Measurements from ENCODE around the gene C2CD4C.
"Not testable (repeated sequence)": the region's sequence is repeated elsewhere in the genome, so short reads cannot be mapped to it uniquely, and the experiment has no call there.

The C2CD4C gene

DNA sequence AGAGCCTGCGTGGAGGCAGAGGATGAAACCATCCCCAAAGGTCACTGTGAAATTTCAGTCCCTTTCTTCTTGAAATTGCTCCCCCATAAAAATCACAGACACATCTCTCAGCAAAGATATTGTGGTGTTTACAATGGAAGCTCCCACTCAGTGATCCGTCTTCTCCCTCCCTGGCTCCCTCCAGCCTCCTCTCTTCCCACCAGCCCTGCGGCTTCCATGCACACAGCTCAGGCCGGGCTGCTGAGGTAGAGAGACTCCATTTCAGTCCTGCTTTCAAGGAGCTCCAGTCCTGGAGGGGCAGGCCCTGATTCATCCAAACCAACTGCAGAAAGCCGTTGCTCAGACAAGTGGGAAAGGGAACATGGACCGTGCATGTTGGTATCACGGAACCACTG, 40.3 kb downstream of the C2CD4C start:
- no peak for DNase-seq (ENCODE audit: low read depth in 3 of 3, low spot score in 1 of 3)

GRCh38 chr19:367963-368629, 40.9 kb downstream of the C2CD4C start:
- no peak for DNase-seq (ENCODE audit: low read depth in 3 of 3, low spot score in 1 of 3)

- DNase-seq (ENCODE audit: low read depth in 3 of 3, low spot score in 1 of 3): no peak
Observed at GRCh38 chr19:367561-367960, 41.4 kb downstream of the C2CD4C start.

DNA sequence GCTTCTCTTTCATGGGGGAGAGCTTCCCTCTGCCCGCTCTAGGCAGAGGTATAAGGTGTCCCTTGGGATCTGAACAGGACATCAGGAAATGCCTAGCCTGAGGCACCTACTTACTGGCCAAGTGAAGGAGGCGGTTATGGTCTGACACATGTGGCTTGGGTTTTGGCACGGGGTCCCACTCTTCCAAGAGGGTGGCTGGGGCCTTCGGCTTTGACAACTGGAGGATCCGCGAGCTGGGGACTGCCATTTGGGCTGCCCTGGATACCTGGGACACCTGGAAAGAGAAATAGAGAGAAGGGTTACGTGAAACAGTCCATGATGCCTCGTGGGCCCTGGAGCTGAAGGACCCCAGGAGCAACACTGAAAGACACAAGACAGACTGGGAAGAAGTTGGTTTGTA, 42.0 kb downstream of the C2CD4C start:
- DNase-seq (ENCODE audit: low read depth in 3 of 3, low spot score in 1 of 3): no peak

DNA sequence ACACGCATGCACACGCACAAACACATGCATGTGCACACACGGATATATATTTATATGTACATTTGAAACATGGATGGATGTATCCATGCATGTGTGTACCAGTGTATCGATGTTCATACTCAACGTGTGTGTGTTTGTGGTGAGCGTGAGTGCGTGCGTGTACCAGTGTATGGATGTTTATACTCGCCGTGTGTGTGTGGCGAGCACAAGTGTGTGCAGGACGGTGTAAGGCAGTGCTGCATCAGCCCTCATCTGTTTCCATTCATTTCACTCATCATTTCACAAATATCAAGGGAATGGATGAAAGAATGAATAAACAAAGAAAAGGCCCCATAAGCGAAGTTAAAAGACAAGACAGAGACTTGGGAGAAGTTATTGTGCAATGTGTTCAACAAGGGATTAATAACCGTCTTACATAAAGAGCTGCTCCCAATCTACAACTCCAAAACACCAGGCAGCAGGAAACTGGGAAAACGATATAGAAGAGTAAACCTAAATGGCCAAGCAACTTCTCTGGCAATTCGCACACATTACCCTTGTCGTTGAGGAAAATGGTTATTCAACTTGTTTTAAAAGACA, 42.7 kb downstream of the C2CD4C start:
- DNase-seq (ENCODE audit: low read depth in 3 of 3, low spot score in 1 of 3): no peak

DNA sequence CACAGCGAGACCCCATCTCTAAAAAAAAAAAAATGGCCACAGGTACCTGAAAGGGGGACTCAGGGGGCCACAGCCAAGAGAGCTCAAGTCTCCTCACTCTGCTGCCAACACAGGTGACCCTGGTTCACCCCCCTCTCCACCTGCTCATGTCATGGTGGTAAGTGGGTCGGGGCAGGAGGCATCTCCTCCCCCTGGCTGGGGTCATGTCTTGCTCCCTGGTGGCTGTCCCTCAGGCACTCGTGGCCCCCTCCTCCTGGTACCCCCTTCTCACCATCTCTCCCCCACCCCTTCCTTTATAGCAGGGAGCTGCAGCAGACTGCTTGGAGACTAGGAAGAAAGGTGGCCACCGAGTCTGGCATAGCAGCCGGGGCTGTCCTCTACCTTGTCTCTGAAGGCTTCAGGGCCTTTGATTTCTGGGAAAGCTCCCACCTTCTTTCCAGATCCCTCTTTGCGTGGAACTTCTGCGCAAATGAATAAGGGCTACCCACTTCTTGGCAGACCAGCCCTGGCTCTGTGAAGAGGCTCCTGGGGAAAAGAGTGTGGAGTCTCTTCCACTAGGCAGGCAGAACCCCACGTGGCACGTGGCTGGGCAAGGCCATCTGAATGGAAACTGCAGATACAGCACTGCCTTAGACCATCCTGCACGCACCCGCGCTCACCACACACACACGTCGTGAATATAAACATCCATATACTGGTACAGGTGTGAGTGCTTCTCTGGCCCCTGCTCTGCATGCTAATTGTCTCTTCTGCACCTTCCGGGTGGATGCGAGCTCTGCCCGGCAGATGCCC, 44.3 kb downstream of the C2CD4C start:
- no peak for DNase-seq (ENCODE audit: low read depth in 3 of 3, low spot score in 1 of 3)

DNA sequence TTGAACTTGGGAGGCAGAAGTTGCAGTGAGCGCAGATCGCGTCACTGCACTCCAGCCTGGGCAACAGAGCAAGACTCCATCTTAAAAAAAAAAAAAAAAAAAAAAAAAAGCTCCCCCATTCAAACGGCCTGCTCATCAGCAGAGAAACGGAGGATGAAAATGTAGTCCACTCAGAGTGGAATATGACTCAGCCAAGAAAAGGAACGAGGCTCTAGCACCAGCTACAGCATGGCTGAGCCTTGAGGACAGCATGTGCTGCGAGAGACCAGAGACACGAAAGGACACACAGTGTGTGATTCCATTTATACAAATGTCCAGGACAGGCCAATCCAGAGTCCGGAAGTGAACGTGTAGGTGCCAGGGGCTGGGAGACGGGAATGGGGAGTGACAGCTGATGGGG, 46.3 kb downstream of the C2CD4C start:
- no peak for DNase-seq (ENCODE audit: low read depth in 3 of 3, low spot score in 1 of 3)

GRCh38 chr19:362154-362553, 46.8 kb downstream of the C2CD4C start:
- no peak for DNase-seq (ENCODE audit: low read depth in 3 of 3, low spot score in 1 of 3)

GRCh38 chr19:359653-359925, 49.4 kb downstream of the C2CD4C start:
- DNase-seq (ENCODE audit: low read depth in 3 of 3, low spot score in 1 of 3): no peak

DNA sequence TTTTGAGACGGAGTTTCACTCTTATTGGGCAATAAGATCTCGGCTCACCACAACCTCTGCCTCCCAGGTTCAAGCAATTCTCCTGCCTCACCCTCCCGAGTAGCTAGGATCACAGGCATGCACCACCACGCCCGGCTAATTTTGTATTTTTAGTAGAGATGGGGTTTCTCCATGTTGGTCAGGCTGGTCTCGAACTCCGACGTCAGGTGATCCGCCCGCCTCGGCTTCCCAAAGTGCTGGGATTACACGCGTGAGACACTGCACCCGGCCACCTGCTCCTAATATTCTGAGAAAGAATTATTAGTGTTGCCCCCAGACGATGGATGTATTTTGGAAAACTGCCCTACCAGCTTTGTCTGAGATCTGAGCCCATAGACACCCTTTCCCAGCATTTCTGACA, 53.4 kb downstream of the C2CD4C start:
- DNase-seq (ENCODE audit: low read depth in 3 of 3, low spot score in 1 of 3): not testable (repeated sequence)

Measured in stimulated activated CD4-positive, alpha-beta T cell treated with anti-CD3 and anti-CD28 coated beads, TNF-alpha, amount 100 ng/mL, for 1 hour (primary cell).